ENCODE measurements around the gene SPAG5.
"Not testable (repeated sequence)": the region's sequence is repeated elsewhere in the genome, so short reads cannot be mapped to it uniquely, and the experiment has no call there.

Gene SPAG5

GRCh38 chr17:28612531-28612930 lies 13.7 kb upstream of the SPAG5 start:
- DNase-seq = no peak

GRCh38 chr17:28610376-28610775 lies 11.6 kb upstream of the SPAG5 start:
- no peak for DNase-seq

GRCh38 chr17:28604031-28604430 lies 5.2 kb upstream of the SPAG5 start:
- not testable (repeated sequence) for DNase-seq

- peak; percentile 61 to 67 for DNase-seq
Observed at GRCh38 chr17:28599311-28600184, 723 bp upstream of the SPAG5 start.

GRCh38 chr17:28598389-28598788 lies 436 bp downstream of the SPAG5 start:
- no peak for DNase-seq

GRCh38 chr17:28597606-28598383 lies 1.0 kb downstream of the SPAG5 start:
- DNase-seq = no peak

GRCh38 chr17:28592260-28592659 lies 6.6 kb downstream of the SPAG5 start:
- no peak for DNase-seq

GRCh38 chr17:28585851-28586250 lies 13.0 kb downstream of the SPAG5 start:
- DNase-seq = no peak

GRCh38 chr17:28584434-28584833 lies 14.4 kb downstream of the SPAG5 start:
- DNase-seq = no peak

- no peak for DNase-seq
Observed at GRCh38 chr17:28582513-28582912, 16.3 kb downstream of the SPAG5 start.

- no peak for DNase-seq
Observed at GRCh38 chr17:28580959-28581358, 17.9 kb downstream of the SPAG5 start.

- no peak for DNase-seq
Observed at GRCh38 chr17:28579526-28579925, 19.3 kb downstream of the SPAG5 start.

- DNase-seq = no peak
Observed at GRCh38 chr17:28578246-28579195, 20.3 kb downstream of the SPAG5 start.

GRCh38 chr17:28577466-28577824 lies 21.4 kb downstream of the SPAG5 start:
- DNase-seq = no peak

- peak; percentile 96 to 97 for DNase-seq
Observed at GRCh38 chr17:28576758-28577465, 21.9 kb downstream of the SPAG5 start, which contains the start of gene ALDOC. ALDOC (minus strand) TSS chr17:28576895; CDS start chr17:28575532, 1,363 bp downstream.

GRCh38 chr17:28576016-28576415 lies 22.8 kb downstream of the SPAG5 start:
- not testable (repeated sequence) for DNase-seq

- DNase-seq = no peak
Observed at GRCh38 chr17:28575126-28575795, 23.6 kb downstream of the SPAG5 start.

- no peak for DNase-seq
Observed at GRCh38 chr17:28574526-28574925, 24.3 kb downstream of the SPAG5 start.

- no peak for DNase-seq
Observed at GRCh38 chr17:28573966-28574480, 24.8 kb downstream of the SPAG5 start.

- DNase-seq = no peak
Observed at GRCh38 chr17:28573521-28573920, 25.3 kb downstream of the SPAG5 start.

GRCh38 chr17:28573040-28573380 lies 25.8 kb downstream of the SPAG5 start:
- DNase-seq = no peak
